ENCODE results near the gene LZTS3.
"Not testable (repeated sequence)": the region's sequence is repeated elsewhere in the genome, so short reads cannot be mapped to it uniquely, and the experiment has no call there.

Gene LZTS3

GRCh38 chr20:3188823-3189413 is 15.6 kb upstream of the LZTS3 start (continued):
- TF ChIP-seq PPARA (CRISPR knock-in tag; IDR thresholded peaks at IDR 0.05; ENCODE audit: borderline replicate concordance) = no peak

GRCh38 chr20:3187861-3188260 is 14.5 kb upstream of the LZTS3 start:
- ATAC-seq = not testable (repeated sequence)

GRCh38 chr20:3183896-3184612 is 10.7 kb upstream of the LZTS3 start:
- ATAC-seq = no peak; the same call in 2 of the 3 replicates
- no peak for TF ChIP-seq POU6F1 (CRISPR knock-in tag; IDR thresholded peaks at IDR 0.05; ENCODE audit: borderline replicate concordance, low read depth)
- TF ChIP-seq ARNTL (CRISPR knock-in tag; IDR thresholded peaks at IDR 0.05; ENCODE audit: borderline replicate concordance, low read depth) = no peak
- TF ChIP-seq ISL1 (CRISPR knock-in tag; IDR thresholded peaks at IDR 0.05) = no peak
- no peak for TF ChIP-seq ZNF8 (CRISPR knock-in tag; IDR thresholded peaks at IDR 0.05)
- TF ChIP-seq ZNF565 (CRISPR knock-in tag; conservative IDR thresholded peaks at IDR 0.05; ENCODE audit: low read depth) = no peak
- TF ChIP-seq TSHZ2 (CRISPR knock-in tag; IDR thresholded peaks at IDR 0.05) = no peak
- no peak for TF ChIP-seq ZFP30 (CRISPR knock-in tag; IDR thresholded peaks at IDR 0.05)
- no peak for TF ChIP-seq CSRNP3 (CRISPR knock-in tag; IDR thresholded peaks at IDR 0.05)

- not testable (repeated sequence) for ATAC-seq
These were observed 9.1 kb upstream of the LZTS3 start for GRCh38 chr20:3182429-3182828.

GRCh38 chr20:3181270-3181669 is 7.9 kb upstream of the LZTS3 start:
- TF ChIP-seq ARNTL (CRISPR knock-in tag; IDR thresholded peaks at IDR 0.05; ENCODE audit: borderline replicate concordance, low read depth) (no peak), TCF4 (CRISPR knock-in tag; IDR thresholded peaks at IDR 0.05; ENCODE audit: borderline replicate concordance) (no peak), ZC3H10 (CRISPR knock-in tag; IDR thresholded peaks at IDR 0.05) (no peak), BACH2 (CRISPR knock-in tag; IDR thresholded peaks at IDR 0.05; ENCODE audit: borderline replicate concordance) (no peak), RARB (CRISPR knock-in tag; IDR thresholded peaks at IDR 0.05) (no peak), CSRNP3 (CRISPR knock-in tag; IDR thresholded peaks at IDR 0.05) (no peak), OSR1 (CRISPR knock-in tag; IDR thresholded peaks at IDR 0.05) (no peak), SNAI2 (CRISPR knock-in tag; IDR thresholded peaks at IDR 0.05) (no peak), GLIS3 (CRISPR knock-in tag; IDR thresholded peaks at IDR 0.05) (no peak), ESRRG (CRISPR knock-in tag; IDR thresholded peaks at IDR 0.05) (no peak), ZNF70 (CRISPR knock-in tag; IDR thresholded peaks at IDR 0.05) (no peak), TSHZ2 (CRISPR knock-in tag; IDR thresholded peaks at IDR 0.05) (no peak), ZFP30 (CRISPR knock-in tag; IDR thresholded peaks at IDR 0.05) (no peak), PPARA (CRISPR knock-in tag; IDR thresholded peaks at IDR 0.05; ENCODE audit: borderline replicate concordance) (no peak), CSDC2 (CRISPR knock-in tag; IDR thresholded peaks at IDR 0.05) (no peak)
- no peak for ATAC-seq
